ENCODE results near the gene BOLL.

BOLL gene

GRCh38 chr2:197804758-197805714 is 19.9 kb upstream of the BOLL start:
- H3K4me1 Mint-ChIP-seq: peaks cover 8% of the 10 kb centered on the region
- DNase-seq (ENCODE audit: low spot score in 2 of 2): no peak
- peak; percentile 32 for ATAC-seq (ENCODE audit: low read depth)
- peaks cover 22% of the 10 kb centered on the region for H3K27me3 Mint-ChIP-seq
- H3K4me3 Mint-ChIP-seq: peak overlapping the region; percentile 85
- no peaks in the 10 kb centered on the region for H3K9me3 Mint-ChIP-seq
- H3K27ac Mint-ChIP-seq: no peak overlapping the region
- peaks cover 4% of the 10 kb centered on the region for H3K36me3 Mint-ChIP-seq

GRCh38 chr2:197804049-197804757 is 19.1 kb upstream of the BOLL start, which contains the start of gene PLCL1:
Gene PLCL1 (plus strand): TSS chr2:197804593.
- Mint-ChIP-seq H3K4me3 (peak within 1 kb of the TSS; percentile 85), H3K27ac (no peak within 1 kb of the TSS), H3K27me3 (peaks cover 26% of the 10 kb centered on the region), H3K36me3 (peaks cover 4% of the 10 kb centered on the region), H3K4me1 (peaks cover 8% of the 10 kb centered on the region), H3K9me3 (no peaks in the 10 kb centered on the region)
- ATAC-seq (ENCODE audit: low read depth) (peak; percentile 90), DNase-seq (ENCODE audit: low spot score in 2 of 2) (peak; percentile 38 to 40)

- peaks cover 8% of the 10 kb centered on the region for H3K4me1 Mint-ChIP-seq
- no peak overlapping the region for H3K27ac Mint-ChIP-seq
- DNase-seq (ENCODE audit: low spot score in 2 of 2) (no peak), ATAC-seq (ENCODE audit: low read depth) (peak; percentile 43)
- no peak overlapping the region for H3K4me3 Mint-ChIP-seq
- H3K36me3 Mint-ChIP-seq: peaks cover 4% of the 10 kb centered on the region
- peaks cover 26% of the 10 kb centered on the region for H3K27me3 Mint-ChIP-seq
- H3K9me3 Mint-ChIP-seq: no peaks in the 10 kb centered on the region
Observed at GRCh38 chr2:197803033-197803444, 17.9 kb upstream of the BOLL start.

- DNase-seq (ENCODE audit: low spot score in 2 of 2) (no peak), ATAC-seq (ENCODE audit: low read depth) (no peak)
- peaks cover 27% of the 10 kb centered on the region for H3K27me3 Mint-ChIP-seq
- no peaks in the 10 kb centered on the region for H3K9me3 Mint-ChIP-seq
- peaks cover 4% of the 10 kb centered on the region for H3K36me3 Mint-ChIP-seq
- no peak overlapping the region for H3K27ac Mint-ChIP-seq
- H3K4me1 Mint-ChIP-seq: peaks cover 8% of the 10 kb centered on the region
- no peak overlapping the region for H3K4me3 Mint-ChIP-seq
Observed at GRCh38 chr2:197801033-197801432, 15.9 kb upstream of the BOLL start.

GRCh38 chr2:197800091-197800490 is 15.0 kb upstream of the BOLL start:
- no peak overlapping the region for H3K27ac Mint-ChIP-seq
- no peaks in the 10 kb centered on the region for H3K9me3 Mint-ChIP-seq
- ATAC-seq (ENCODE audit: low read depth): no peak
- H3K4me1 Mint-ChIP-seq: peaks cover 6% of the 10 kb centered on the region
- H3K36me3 Mint-ChIP-seq: no peaks in the 10 kb centered on the region
- no peak for DNase-seq (ENCODE audit: low spot score in 2 of 2)
- peaks cover 21% of the 10 kb centered on the region for H3K27me3 Mint-ChIP-seq
- H3K4me3 Mint-ChIP-seq: no peak overlapping the region

GRCh38 chr2:197799068-197799467 is 13.9 kb upstream of the BOLL start:
- Mint-ChIP-seq H3K4me1 (peaks cover 3% of the 10 kb centered on the region), H3K27me3 (peaks cover 21% of the 10 kb centered on the region), H3K9me3 (no peaks in the 10 kb centered on the region), H3K36me3 (no peaks in the 10 kb centered on the region), H3K4me3 (no peak overlapping the region), H3K27ac (no peak overlapping the region)
- no peak for ATAC-seq (ENCODE audit: low read depth)
- no peak for DNase-seq (ENCODE audit: low spot score in 2 of 2)

- Mint-ChIP-seq H3K36me3 (no peaks in the 10 kb centered on the region), H3K4me3 (no peak overlapping the region), H3K27me3 (peaks cover 23% of the 10 kb centered on the region), H3K9me3 (no peaks in the 10 kb centered on the region), H3K27ac (no peak overlapping the region), H3K4me1 (no peaks in the 10 kb centered on the region)
- ATAC-seq (ENCODE audit: low read depth) (no peak), DNase-seq (ENCODE audit: low spot score in 2 of 2) (no peak)
Observed at GRCh38 chr2:197798187-197798586, 13.1 kb upstream of the BOLL start.

GRCh38 chr2:197795277-197795676 is 10.2 kb upstream of the BOLL start:
- Mint-ChIP-seq H3K36me3 (no peaks in the 10 kb centered on the region), H3K4me1 (no peaks in the 10 kb centered on the region), H3K27ac (no peak overlapping the region), H3K9me3 (no peaks in the 10 kb centered on the region), H3K27me3 (peaks cover 15% of the 10 kb centered on the region), H3K4me3 (no peak overlapping the region)
- no peak for DNase-seq (ENCODE audit: low spot score in 2 of 2)
- no peak for ATAC-seq (ENCODE audit: low read depth)

- ATAC-seq (ENCODE audit: low read depth) (no peak), DNase-seq (ENCODE audit: low spot score in 2 of 2) (no peak)
- Mint-ChIP-seq H3K4me1 (no peaks in the 10 kb centered on the region), H3K27me3 (peaks cover 11% of the 10 kb centered on the region), H3K9me3 (no peaks in the 10 kb centered on the region), H3K4me3 (no peak overlapping the region), H3K27ac (no peak overlapping the region), H3K36me3 (no peaks in the 10 kb centered on the region)
Observed at GRCh38 chr2:197793456-197793855, 8.3 kb upstream of the BOLL start.

- no peak overlapping the region for H3K27ac Mint-ChIP-seq
- H3K4me1 Mint-ChIP-seq: peaks cover 2% of the 10 kb centered on the region
- ATAC-seq (ENCODE audit: low read depth) (peak; percentile 70), DNase-seq (ENCODE audit: low spot score in 2 of 2) (peak; percentile 39 to 58)
- no peaks in the 10 kb centered on the region for H3K9me3 Mint-ChIP-seq
- peaks cover 3% of the 10 kb centered on the region for H3K36me3 Mint-ChIP-seq
- H3K4me3 Mint-ChIP-seq: peak overlapping the region; percentile 81
- H3K27me3 Mint-ChIP-seq: peaks cover 10% of the 10 kb centered on the region
Observed at GRCh38 chr2:197786010-197786877, 1.1 kb upstream of the BOLL start.

GRCh38 chr2:197782126-197782525 is 3.0 kb downstream of the BOLL start:
- ATAC-seq (ENCODE audit: low read depth) (no peak), DNase-seq (ENCODE audit: low spot score in 2 of 2) (no peak)
- H3K27ac Mint-ChIP-seq: no peak overlapping the region
- H3K27me3 Mint-ChIP-seq: peaks cover 6% of the 10 kb centered on the region
- H3K9me3 Mint-ChIP-seq: no peaks in the 10 kb centered on the region
- peaks cover 2% of the 10 kb centered on the region for H3K4me1 Mint-ChIP-seq
- peaks cover 3% of the 10 kb centered on the region for H3K36me3 Mint-ChIP-seq
- no peak overlapping the region for H3K4me3 Mint-ChIP-seq

- H3K4me3 Mint-ChIP-seq: no peak overlapping the region
- DNase-seq (ENCODE audit: low spot score in 2 of 2): no peak
- no peak overlapping the region for H3K27ac Mint-ChIP-seq
- ATAC-seq (ENCODE audit: low read depth): no peak
- H3K27me3 Mint-ChIP-seq: peaks cover 4% of the 10 kb centered on the region
- H3K9me3 Mint-ChIP-seq: no peaks in the 10 kb centered on the region
- no peaks in the 10 kb centered on the region for H3K36me3 Mint-ChIP-seq
- H3K4me1 Mint-ChIP-seq: no peaks in the 10 kb centered on the region
Observed at GRCh38 chr2:197779261-197779660, 5.9 kb downstream of the BOLL start.

- no peak overlapping the region for H3K4me3 Mint-ChIP-seq
- no peaks in the 10 kb centered on the region for H3K36me3 Mint-ChIP-seq
- no peaks in the 10 kb centered on the region for H3K4me1 Mint-ChIP-seq
- H3K9me3 Mint-ChIP-seq: no peaks in the 10 kb centered on the region
- ATAC-seq (ENCODE audit: low read depth): no peak
- peak in 1 of 2 donors; percentile 7 for DNase-seq (ENCODE audit: low spot score in 2 of 2)
- no peak overlapping the region for H3K27ac Mint-ChIP-seq
- peaks cover 4% of the 10 kb centered on the region for H3K27me3 Mint-ChIP-seq
Observed at GRCh38 chr2:197777823-197778407, 7.2 kb downstream of the BOLL start.
